Measurements from ENCODE around the gene SCN3A. TPM values are rescaled to one million over a fixed set of nuclear protein-coding genes. Genes with fewer than 3 reads are reported as not detected.

Gene SCN3A
- total RNA-seq, 1 donor from 2014 or later = 0.16 TPM

- no peaks in the 10 kb centered on the region for H3K36me3 Mint-ChIP-seq
- no peaks in the 10 kb centered on the region for H3K4me1 Mint-ChIP-seq
- no peak overlapping the region for H3K27ac Mint-ChIP-seq
- peaks cover under 1% of the 10 kb centered on the region for H3K9me3 Mint-ChIP-seq
- H3K27me3 Mint-ChIP-seq (ENCODE audit: low read depth) = no peaks in the 10 kb centered on the region
- TF ChIP-seq, protein P1, sequence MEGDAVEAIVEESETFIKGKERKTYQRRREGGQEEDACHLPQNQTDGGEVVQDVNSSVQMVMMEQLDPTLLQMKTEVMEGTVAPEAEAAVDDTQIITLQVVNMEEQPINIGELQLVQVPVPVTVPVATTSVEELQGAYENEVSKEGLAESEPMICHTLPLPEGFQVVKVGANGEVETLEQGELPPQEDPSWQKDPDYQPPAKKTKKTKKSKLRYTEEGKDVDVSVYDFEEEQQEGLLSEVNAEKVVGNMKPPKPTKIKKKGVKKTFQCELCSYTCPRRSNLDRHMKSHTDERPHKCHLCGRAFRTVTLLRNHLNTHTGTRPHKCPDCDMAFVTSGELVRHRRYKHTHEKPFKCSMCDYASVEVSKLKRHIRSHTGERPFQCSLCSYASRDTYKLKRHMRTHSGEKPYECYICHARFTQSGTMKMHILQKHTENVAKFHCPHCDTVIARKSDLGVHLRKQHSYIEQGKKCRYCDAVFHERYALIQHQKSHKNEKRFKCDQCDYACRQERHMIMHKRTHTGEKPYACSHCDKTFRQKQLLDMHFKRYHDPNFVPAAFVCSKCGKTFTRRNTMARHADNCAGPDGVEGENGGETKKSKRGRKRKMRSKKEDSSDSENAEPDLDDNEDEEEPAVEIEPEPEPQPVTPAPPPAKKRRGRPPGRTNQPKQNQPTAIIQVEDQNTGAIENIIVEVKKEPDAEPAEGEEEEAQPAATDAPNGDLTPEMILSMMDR (IDR thresholded peaks at IDR 0.05; ENCODE audit: unreplicated experiment) = peak; percentile 65
- DNase-seq (ENCODE audit: low spot score in 2 of 2, unreplicated experiment in 2 of 2) = no peak
- H3K4me3 Mint-ChIP-seq = no peak overlapping the region
These were observed 115.6 kb downstream of the SCN3A start for GRCh38 chr2:165087933-165088901.

GRCh38 chr2:165086337-165086736 is 117.5 kb downstream of the SCN3A start:
- TF ChIP-seq, protein P1 (IDR thresholded peaks at IDR 0.05; ENCODE audit: unreplicated experiment) = no peak
- Mint-ChIP-seq H3K4me1 (no peaks in the 10 kb centered on the region), H3K27me3 (ENCODE audit: low read depth) (no peaks in the 10 kb centered on the region), H3K36me3 (peaks cover 8% of the 10 kb centered on the region), H3K9me3 (peaks cover 15% of the 10 kb centered on the region), H3K4me3 (no peak overlapping the region), H3K27ac (no peak overlapping the region)
- DNase-seq (ENCODE audit: low spot score in 2 of 2, unreplicated experiment in 2 of 2) = no peak

DNA sequence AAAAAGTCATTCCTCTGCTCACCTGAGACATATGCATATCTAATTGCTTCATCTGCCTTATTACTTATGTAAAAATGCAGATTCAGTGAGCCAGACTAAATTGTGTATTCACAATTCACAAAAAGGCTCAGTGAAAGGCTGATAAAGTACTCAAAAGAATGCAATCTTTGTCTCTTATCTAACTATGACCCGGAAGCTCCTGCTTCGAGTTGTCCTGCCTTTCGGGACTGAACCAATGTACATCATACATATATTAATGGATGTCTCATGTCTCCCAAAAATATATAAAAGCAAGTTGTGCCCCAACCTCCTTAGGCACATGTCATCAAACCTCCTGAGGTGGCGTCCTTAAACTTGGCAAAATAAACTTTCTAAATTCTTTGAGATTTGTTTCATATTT is 120.5 kb downstream of the SCN3A start:
- Mint-ChIP-seq H3K4me1 (no peaks in the 10 kb centered on the region), H3K27me3 (ENCODE audit: low read depth) (no peaks in the 10 kb centered on the region), H3K36me3 (peaks cover 8% of the 10 kb centered on the region), H3K4me3 (no peak overlapping the region), H3K9me3 (peaks cover 15% of the 10 kb centered on the region), H3K27ac (no peak overlapping the region)
- TF ChIP-seq, protein P1 (IDR thresholded peaks at IDR 0.05; ENCODE audit: unreplicated experiment) = no peak
- DNase-seq (ENCODE audit: low spot score in 2 of 2, unreplicated experiment in 2 of 2) = no peak

- Mint-ChIP-seq H3K36me3 (peaks cover 8% of the 10 kb centered on the region), H3K27me3 (ENCODE audit: low read depth) (no peaks in the 10 kb centered on the region), H3K27ac (no peak overlapping the region), H3K9me3 (peaks cover 15% of the 10 kb centered on the region), H3K4me3 (no peak overlapping the region), H3K4me1 (no peaks in the 10 kb centered on the region)
- TF ChIP-seq, protein P1 (IDR thresholded peaks at IDR 0.05; ENCODE audit: unreplicated experiment) = no peak
- no peak for DNase-seq (ENCODE audit: low spot score in 2 of 2, unreplicated experiment in 2 of 2)
These were observed 121.4 kb downstream of the SCN3A start for GRCh38 chr2:165082479-165082878.

DNA sequence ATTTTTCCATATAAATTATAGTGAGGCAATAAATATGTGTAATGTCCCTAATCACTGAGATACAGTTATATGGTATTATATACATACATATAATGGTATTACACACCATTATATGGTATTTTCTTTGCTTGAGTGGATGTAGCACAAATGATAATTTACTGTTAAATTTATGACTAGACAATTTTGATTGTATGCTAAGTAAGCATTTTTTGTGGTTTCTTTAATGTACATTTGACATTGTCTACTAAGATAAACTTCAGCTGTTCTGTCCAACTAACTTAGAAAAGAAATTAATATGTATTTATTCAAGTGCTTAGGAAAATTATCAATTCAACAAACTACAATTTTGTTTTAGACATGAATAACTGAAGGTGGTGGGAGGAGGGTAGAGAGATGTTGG is 122.6 kb downstream of the SCN3A start:
- H3K4me3 Mint-ChIP-seq = no peak overlapping the region
- TF ChIP-seq, protein P1 (IDR thresholded peaks at IDR 0.05; ENCODE audit: unreplicated experiment) = no peak
- no peaks in the 10 kb centered on the region for H3K27me3 Mint-ChIP-seq (ENCODE audit: low read depth)
- no peak for DNase-seq (ENCODE audit: low spot score in 2 of 2, unreplicated experiment in 2 of 2)
- no peak overlapping the region for H3K27ac Mint-ChIP-seq
- H3K9me3 Mint-ChIP-seq = peaks cover 15% of the 10 kb centered on the region
- peaks cover 8% of the 10 kb centered on the region for H3K36me3 Mint-ChIP-seq
- no peaks in the 10 kb centered on the region for H3K4me1 Mint-ChIP-seq
